CD4-positive, alpha-beta T cell (primary cell): Measurements from ENCODE around the gene CIDEB. TPM values are rescaled to one million over a fixed set of nuclear protein-coding genes. Genes with fewer than 3 reads are reported as not detected.

ENCODE experiments used
- ATAC-seq: fragments of 200-7000 bp; cut with Tn5 transposase; one replicate; pipeline ENCODE4 v1.10.0; 2022; ENCODE audit warnings: mild to moderate bottlenecking; ENCODE audit not compliant: poor library complexity
- CTCF ChIA-PET: fragments of 350-600 bp; sonication (Branson Sonifier 250); formaldehyde crosslinking; loops from one replicate; lab custom pipeline; 2021; ENCODE audit warnings: antibody characterized with exemption, inconsistent platforms; lab: Charles Lee
- POLR2A ChIA-PET: fragments of 350-600 bp; sonication (Branson Sonifier 250); formaldehyde crosslinking; loops from one replicate; lab custom pipeline; 2021; ENCODE audit warnings: antibody characterized with exemption, inconsistent platforms; lab: Charles Lee
- DNase-seq, 14 experiments: peaks; one replicate each; pipeline ENCODE4 v3.0.0-alpha.2; 2013 to 2020; ENCODE audit warnings: mixed read lengths in 2 of 14
- H3K27ac ChIP-seq, 2 donors: one replicate each; pipeline versions ENCODE4 v1.5.1 to v1.7.0; 2013; ENCODE audit warnings: low read length in 2 of 2, low read depth in 1 of 2, mild to moderate bottlenecking in 1 of 2
- H3K27me3 ChIP-seq, 2 experiments: 1 replicate in 1 of 2; 2 replicates in 1 of 2; pipeline versions ENCODE4 v1.6.1 to v1.7.0; 2013; ENCODE audit warnings: low read length in 2 of 2, control low read depth in 1 of 2, mild to moderate bottlenecking in 1 of 2, moderate library complexity in 1 of 2; ENCODE audit not compliant: insufficient read depth in 2 of 2, control insufficient read depth in 1 of 2
- H3K36me3 ChIP-seq: one replicate; pipeline ENCODE4 v1.6.1; 2013; ENCODE audit warnings: low read length, control low read depth; ENCODE audit not compliant: insufficient read depth
- H3K4me1 ChIP-seq: one replicate; pipeline ENCODE4 v1.6.1; 2013; ENCODE audit warnings: low read length, control low read depth; ENCODE audit not compliant: insufficient read depth
- H3K4me3 ChIP-seq: one replicate; pipeline ENCODE4 v1.5.1; 2013; ENCODE audit warnings: mild to moderate bottlenecking, low read length, moderate library complexity
- H3K9me3 ChIP-seq, 2 experiments: 1 replicate in 1 of 2; 2 replicates in 1 of 2; pipeline versions ENCODE4 v1.6.1 to v1.7.0; 2013; ENCODE audit warnings: low read length in 2 of 2, mild to moderate bottlenecking in 2 of 2, control low read depth in 1 of 2, moderate library complexity in 1 of 2; ENCODE audit not compliant: control insufficient read depth in 1 of 2, insufficient read depth in 1 of 2
- H3K27ac Mint-ChIP-seq: one replicate; pipeline ENCODE4 v1.8.0; 2020; ENCODE audit warnings: mixed read lengths
- H3K27me3 Mint-ChIP-seq: one replicate; pipeline ENCODE4 v1.8.0; 2021; ENCODE audit warnings: mixed read lengths
- H3K36me3 Mint-ChIP-seq: one replicate; pipeline ENCODE4 v1.8.0; 2021; ENCODE audit warnings: low read depth, mixed read lengths
- H3K4me1 Mint-ChIP-seq: one replicate; pipeline ENCODE4 v1.8.0; 2021; ENCODE audit warnings: low read depth, mixed read lengths
- H3K4me3 Mint-ChIP-seq: one replicate; pipeline ENCODE4 v1.8.0; 2020; ENCODE audit warnings: mild to moderate bottlenecking, mixed read lengths
- H3K9me3 Mint-ChIP-seq: one replicate; pipeline ENCODE4 v1.8.0; 2020; ENCODE audit warnings: mixed read lengths
- CTCF ChIP-seq: fragments of 200-600 bp; IDR thresholded peaks from one replicate; pipeline ENCODE4 v1.8.0; 2022; ENCODE audit warnings: antibody characterized with exemption, mild to moderate bottlenecking
- intact Hi-C, 2 experiments: fragments of 100-400 bp; cut with DNase I in 1 of 2; cut with micrococcal nuclease in 1 of 2; formaldehyde crosslinking; loops; one replicate each; pipeline versions ENCODE4 v1.15.1 to v1.9.0; 2023 to 2025; cut with DNase I, micrococcal nuclease
- total RNA-seq, 174 experiments: library from RNA in 2 of 174; stranded (reverse) in 2 of 174; gene quantifications; one replicate each; pipeline ENCODE4 v1.2.3 and lab custom pipeline; 2021 to 2026

Gene CIDEB
- total RNA-seq, 2 experiments from 2014 or later = 7.4 to 9.2 TPM

- no peak overlapping the region for H3K4me3 Mint-ChIP-seq
- CTCF ChIA-PET = no interaction called here
- intact Hi-C loops = no loop called here
- ATAC-seq (no peak), DNase-seq (no peak)
- POLR2A ChIA-PET = no interaction called here
- TF ChIP-seq CTCF = no peak
- H3K27ac ChIP-seq = no peak overlapping the region
- H3K9me3 Mint-ChIP-seq = no peaks in the 10 kb centered on the region
- no peak overlapping the region for H3K4me3 ChIP-seq
- H3K27me3 Mint-ChIP-seq = no peaks in the 10 kb centered on the region
- H3K4me1 Mint-ChIP-seq = no peaks in the 10 kb centered on the region
- H3K36me3 ChIP-seq = peaks cover 55% of the 10 kb centered on the region
- peaks cover 70% of the 10 kb centered on the region for H3K36me3 Mint-ChIP-seq
- H3K27me3 ChIP-seq = no peaks in the 10 kb centered on the region
- H3K27ac Mint-ChIP-seq = no peak overlapping the region
- H3K4me1 ChIP-seq = no peaks in the 10 kb centered on the region
- H3K9me3 ChIP-seq = no peaks in the 10 kb centered on the region
Measured at GRCh38 chr14:24263848-24264247, 43.9 kb downstream of the CIDEB start.

GRCh38 chr14:24262821-24263733 is 44.7 kb downstream of the CIDEB start, which contains the start of gene TGM1:
Gene TGM1 (minus strand): TSS chr14:24263177. CDS start chr14:24262352, 825 bp downstream.
- H3K27me3 ChIP-seq = no peaks in the 10 kb centered on the region
- H3K27ac ChIP-seq = no peak within 1 kb of the TSS
- ChIA-PET CTCF (no interaction called here), POLR2A (interaction anchor here (1.7 to 2.5 kb wide), 2 partner anchors 7 to 21 kb away, joined by 3 to 9 read pairs; partner anchors contain the start of gene TINF2)
- no peaks in the 10 kb centered on the region for H3K27me3 Mint-ChIP-seq
- H3K4me1 Mint-ChIP-seq = no peaks in the 10 kb centered on the region
- DNase-seq (no peak), ATAC-seq (no peak)
- peaks cover 63% of the 10 kb centered on the region for H3K36me3 Mint-ChIP-seq
- H3K36me3 ChIP-seq = peaks cover 48% of the 10 kb centered on the region
- intact Hi-C loops = no loop called here
- no peak for TF ChIP-seq CTCF
- no peak within 1 kb of the TSS for H3K4me3 Mint-ChIP-seq
- no peak within 1 kb of the TSS for H3K27ac Mint-ChIP-seq
- no peaks in the 10 kb centered on the region for H3K9me3 ChIP-seq
- H3K9me3 Mint-ChIP-seq = no peaks in the 10 kb centered on the region
- H3K4me3 ChIP-seq = no peak within 1 kb of the TSS
- H3K4me1 ChIP-seq = no peaks in the 10 kb centered on the region

GRCh38 chr14:24261969-24262327 is 45.8 kb downstream of the CIDEB start:
- no peaks in the 10 kb centered on the region for H3K27me3 ChIP-seq
- intact Hi-C loops = no loop called here
- Mint-ChIP-seq H3K27ac (no peak overlapping the region), H3K4me3 (no peak overlapping the region), H3K9me3 (no peaks in the 10 kb centered on the region), H3K4me1 (no peaks in the 10 kb centered on the region), H3K36me3 (peaks cover 63% of the 10 kb centered on the region), H3K27me3 (no peaks in the 10 kb centered on the region)
- no peak for TF ChIP-seq CTCF
- CTCF ChIA-PET = no interaction called here
- ATAC-seq = no peak
- no peaks in the 10 kb centered on the region for H3K9me3 ChIP-seq
- no peak overlapping the region for H3K27ac ChIP-seq
- POLR2A ChIA-PET = interaction anchor here (1.7 to 2.5 kb wide), 2 partner anchors 9 to 19 kb away, joined by 3 to 9 read pairs; partner anchors contain the start of gene TINF2
- DNase-seq = no peak
- H3K4me3 ChIP-seq = no peak overlapping the region
- peaks cover 36% of the 10 kb centered on the region for H3K36me3 ChIP-seq
- H3K4me1 ChIP-seq = no peaks in the 10 kb centered on the region
